Activated naive CD4-positive, alpha-beta T cell treated with anti-CD3 and anti-CD28 coated beads for 36 hours (primary cell): ENCODE data around the gene IFIT3. TPM values are rescaled to one million over a fixed set of nuclear protein-coding genes. Genes with fewer than 3 reads are reported as not detected.

ENCODE experiments used
- CTCF ChIA-PET: fragments of 350-600 bp; sonication (Branson Sonifier 250); formaldehyde crosslinking; loops from one replicate; lab custom pipeline; 2021; ENCODE audit warnings: antibody characterized with exemption; lab: Charles Lee
- DNase-seq: peaks from one replicate; pipeline ENCODE4 v3.0.0-alpha.2; 2020
- H3K27ac Mint-ChIP-seq: one replicate; pipeline ENCODE4 v1.8.0; 2021; ENCODE audit warnings: mild to moderate bottlenecking, mixed read lengths
- H3K27me3 Mint-ChIP-seq: one replicate; pipeline ENCODE4 v1.8.0; 2021; ENCODE audit warnings: low read depth, mixed read lengths
- H3K36me3 Mint-ChIP-seq: one replicate; pipeline ENCODE4 v1.8.0; 2021; ENCODE audit warnings: low read depth, mixed read lengths
- H3K4me1 Mint-ChIP-seq: one replicate; pipeline ENCODE4 v1.8.0; 2021; ENCODE audit warnings: low read depth, mixed read lengths
- H3K4me3 Mint-ChIP-seq: one replicate; pipeline ENCODE4 v1.8.0; 2021; ENCODE audit warnings: mild to moderate bottlenecking, moderate library complexity, mixed read lengths
- H3K9me3 Mint-ChIP-seq: one replicate; pipeline ENCODE4 v1.8.0; 2021; ENCODE audit warnings: mixed read lengths
- intact Hi-C: fragments of 100-400 bp; cut with micrococcal nuclease; formaldehyde crosslinking; loops from one replicate; pipeline ENCODE4 v1.15.1; 2023
- total RNA-seq, 2 experiments: library from RNA; stranded (reverse); gene quantifications; one replicate each; pipeline ENCODE4 v1.2.3, GENCODE V29; 2021

Gene IFIT3
- total RNA-seq, 2 experiments from 2014 or later, result 13.9 to 14.4 TPM

DNA sequence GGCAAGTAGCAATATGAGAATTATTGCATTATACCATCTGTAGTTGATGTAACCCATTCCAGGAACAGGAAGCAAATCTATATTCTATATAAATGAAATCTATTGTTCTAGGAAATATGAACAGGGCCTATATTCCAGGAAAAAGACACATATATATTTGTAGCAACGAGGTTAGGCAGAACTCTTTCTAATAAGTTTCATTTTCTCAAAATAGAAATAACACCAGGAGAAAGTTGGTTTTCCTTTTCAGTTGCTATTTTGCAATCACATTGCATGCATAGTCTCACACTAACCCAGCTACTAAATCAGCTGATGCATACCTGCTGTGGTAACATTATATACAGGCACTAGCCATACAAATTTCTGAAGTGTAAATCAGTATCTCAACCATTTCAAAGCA lies 32.2 kb upstream of the IFIT3 start:
- peaks cover 2% of the 10 kb centered on the region for H3K9me3 Mint-ChIP-seq
- no peak for DNase-seq
- H3K4me1 Mint-ChIP-seq, result peaks cover 13% of the 10 kb centered on the region
- intact Hi-C loops, result loop anchor here (1.0 to 10.0 kb wide), 2 partner anchors 37 to 269 kb away; no protein-coding TSS in a partner anchor
- no peaks in the 10 kb centered on the region for H3K27me3 Mint-ChIP-seq
- no peak overlapping the region for H3K4me3 Mint-ChIP-seq
- CTCF ChIA-PET, result interaction anchor here (0.9 kb wide), 2 partner anchors 68 to 69 kb away, joined by 3 read pairs; no protein-coding TSS in a partner anchor
- no peak overlapping the region for H3K27ac Mint-ChIP-seq
- peaks cover 1% of the 10 kb centered on the region for H3K36me3 Mint-ChIP-seq

DNA sequence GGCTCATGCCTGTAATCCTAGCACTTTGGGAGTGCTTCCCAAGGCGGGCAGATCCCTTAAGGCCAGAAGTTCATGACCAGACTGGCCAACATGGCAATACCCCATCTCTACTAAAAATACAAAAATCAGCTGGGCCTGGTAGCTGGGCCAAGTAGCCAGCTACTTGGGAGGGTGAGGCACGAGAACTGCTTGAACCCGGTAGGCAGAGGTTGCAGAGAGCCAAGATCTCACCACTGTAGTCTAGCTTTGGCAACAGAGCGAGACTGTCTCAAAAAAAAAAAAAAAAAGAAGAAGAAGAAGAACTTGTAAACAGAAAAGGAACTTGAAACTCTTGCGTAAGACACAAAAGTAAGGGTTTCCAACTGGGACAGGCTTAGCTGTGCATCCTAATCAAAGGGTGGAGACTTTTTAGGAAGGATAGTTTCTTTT lies 31.6 kb upstream of the IFIT3 start:
- Mint-ChIP-seq H3K9me3 (peaks cover 2% of the 10 kb centered on the region), H3K27ac (no peak overlapping the region), H3K27me3 (no peaks in the 10 kb centered on the region), H3K4me1 (peaks cover 17% of the 10 kb centered on the region), H3K36me3 (peaks cover 1% of the 10 kb centered on the region), H3K4me3 (no peak overlapping the region)
- intact Hi-C loops, result loop anchor here (10.0 kb wide), 1 partner anchor 269 kb away; no protein-coding TSS in a partner anchor
- no peak for DNase-seq
- CTCF ChIA-PET, result interaction anchor here (0.9 kb wide), 1 partner anchor 68 kb away, joined by 3 read pairs; no protein-coding TSS in a partner anchor

DNA sequence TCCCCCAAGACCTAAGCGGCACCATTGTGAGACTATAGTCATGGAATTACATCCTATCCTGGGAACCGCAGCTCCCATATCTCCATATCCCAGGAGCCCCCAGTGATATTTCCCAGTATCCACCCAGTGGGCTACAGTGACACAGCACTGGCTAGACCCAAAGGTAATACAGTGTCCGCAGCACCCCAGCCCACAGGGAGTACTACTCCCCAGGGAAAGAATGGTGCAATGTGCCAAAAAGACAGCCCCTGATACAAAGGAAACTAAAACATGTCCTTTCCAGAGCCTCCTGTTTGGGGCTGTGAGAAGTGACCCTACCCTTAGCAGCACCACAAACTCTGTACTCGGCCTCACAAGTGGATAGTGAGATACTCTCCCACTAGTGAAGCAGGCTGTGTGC lies 30.4 kb upstream of the IFIT3 start:
- Mint-ChIP-seq H3K4me1 (peaks cover 24% of the 10 kb centered on the region), H3K36me3 (peaks cover 1% of the 10 kb centered on the region), H3K9me3 (peaks cover 2% of the 10 kb centered on the region), H3K27me3 (no peaks in the 10 kb centered on the region), H3K4me3 (no peak overlapping the region), H3K27ac (no peak overlapping the region)
- CTCF ChIA-PET, result interaction anchor here (0.5 kb wide), 1 partner anchor 247 kb away, joined by 6 read pairs; no protein-coding TSS in a partner anchor
- intact Hi-C loops, result loop anchor here (10.0 kb wide), 1 partner anchor 267 kb away; no protein-coding TSS in a partner anchor
- DNase-seq, result no peak

DNA sequence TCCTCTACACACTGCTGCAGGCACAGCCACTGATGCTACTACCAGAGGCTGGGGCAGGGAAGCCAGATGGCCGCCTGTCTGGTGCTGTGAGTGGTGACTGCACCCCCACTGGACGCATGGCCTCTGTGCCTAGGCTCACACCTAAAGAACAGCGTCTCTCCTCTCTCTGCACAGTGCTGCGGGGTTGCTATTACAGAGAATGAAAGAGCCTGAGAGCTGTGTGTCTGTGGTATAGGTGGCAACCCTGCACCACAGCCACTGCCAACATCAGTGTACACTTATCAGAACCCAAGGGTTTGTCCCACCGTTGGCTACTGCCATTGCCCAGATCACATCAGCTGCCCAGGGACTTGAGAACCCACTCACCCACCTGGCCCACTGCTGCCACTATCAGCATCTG lies 30.0 kb upstream of the IFIT3 start:
- Mint-ChIP-seq H3K9me3 (peaks cover 2% of the 10 kb centered on the region), H3K36me3 (peaks cover 1% of the 10 kb centered on the region), H3K4me1 (peaks cover 29% of the 10 kb centered on the region), H3K4me3 (no peak overlapping the region), H3K27me3 (no peaks in the 10 kb centered on the region), H3K27ac (no peak overlapping the region)
- no peak for DNase-seq
- intact Hi-C loops, result loop anchor here (10.0 kb wide), 1 partner anchor 267 kb away; no protein-coding TSS in a partner anchor
- CTCF ChIA-PET, result no interaction called here

DNA sequence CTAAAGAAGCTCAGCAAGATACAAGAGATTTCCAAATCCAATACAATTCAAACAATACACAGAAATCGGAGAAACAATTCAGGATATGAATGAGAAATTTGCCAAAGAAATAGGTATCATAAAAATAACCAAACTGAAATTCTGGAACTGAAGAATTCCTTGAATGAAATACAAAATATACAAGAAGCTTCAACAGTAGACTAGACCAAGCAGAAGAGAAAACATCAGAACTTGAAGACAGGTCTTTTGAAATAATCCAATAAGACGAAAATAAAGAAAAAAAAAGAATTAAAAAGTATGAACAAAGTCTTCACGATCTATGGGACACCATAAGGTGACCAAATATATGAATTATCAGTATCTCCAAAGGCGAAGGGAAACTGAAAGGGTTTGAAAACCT lies 28.8 kb upstream of the IFIT3 start:
- intact Hi-C loops, result loop anchor here (10.0 kb wide), 1 partner anchor 266 kb away; no protein-coding TSS in a partner anchor
- Mint-ChIP-seq H3K36me3 (peaks cover 3% of the 10 kb centered on the region), H3K4me3 (no peak overlapping the region), H3K9me3 (peaks cover 2% of the 10 kb centered on the region), H3K27me3 (no peaks in the 10 kb centered on the region), H3K27ac (no peak overlapping the region), H3K4me1 (peaks cover 38% of the 10 kb centered on the region)
- CTCF ChIA-PET, result no interaction called here
- no peak for DNase-seq

DNA sequence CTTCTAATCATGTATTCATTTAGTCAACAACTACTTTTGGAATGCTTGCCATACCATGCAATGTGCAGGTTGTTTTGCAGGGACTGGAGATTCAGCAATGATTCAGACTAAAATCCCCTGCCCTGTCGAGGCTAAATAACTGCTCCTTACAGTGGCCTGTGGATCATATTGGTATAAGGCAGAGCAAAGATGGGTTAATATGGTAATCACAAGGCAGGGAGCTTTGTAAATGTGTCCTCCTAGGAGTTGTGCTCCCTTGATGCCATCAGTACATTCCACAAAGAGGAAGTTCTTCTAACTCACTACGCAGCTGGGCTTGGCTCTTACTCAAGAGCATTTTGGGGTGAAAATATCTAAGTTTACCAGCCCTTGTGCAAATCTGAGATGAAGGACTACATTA lies 26.6 kb upstream of the IFIT3 start:
- H3K27ac Mint-ChIP-seq, result peak overlapping the region; percentile 65
- peak overlapping the region; percentile 79 for H3K4me3 Mint-ChIP-seq
- peaks cover 17% of the 10 kb centered on the region for H3K36me3 Mint-ChIP-seq
- intact Hi-C loops, result loop anchor here (1.0 kb wide), 2 partner anchors 26 to 400 kb away; partner anchors contain the start of genes IFIT3 and KIF20B
- H3K4me1 Mint-ChIP-seq, result peaks cover 32% of the 10 kb centered on the region
- H3K27me3 Mint-ChIP-seq, result no peaks in the 10 kb centered on the region
- CTCF ChIA-PET, result interaction anchor here (1.8 to 4.3 kb wide), 2 partner anchors 50 to 68 kb away, joined by 4 to 26 read pairs; partner anchors contain the start of gene LIPA
- peak; percentile 27 for DNase-seq
- H3K9me3 Mint-ChIP-seq, result peaks cover 2% of the 10 kb centered on the region

DNA sequence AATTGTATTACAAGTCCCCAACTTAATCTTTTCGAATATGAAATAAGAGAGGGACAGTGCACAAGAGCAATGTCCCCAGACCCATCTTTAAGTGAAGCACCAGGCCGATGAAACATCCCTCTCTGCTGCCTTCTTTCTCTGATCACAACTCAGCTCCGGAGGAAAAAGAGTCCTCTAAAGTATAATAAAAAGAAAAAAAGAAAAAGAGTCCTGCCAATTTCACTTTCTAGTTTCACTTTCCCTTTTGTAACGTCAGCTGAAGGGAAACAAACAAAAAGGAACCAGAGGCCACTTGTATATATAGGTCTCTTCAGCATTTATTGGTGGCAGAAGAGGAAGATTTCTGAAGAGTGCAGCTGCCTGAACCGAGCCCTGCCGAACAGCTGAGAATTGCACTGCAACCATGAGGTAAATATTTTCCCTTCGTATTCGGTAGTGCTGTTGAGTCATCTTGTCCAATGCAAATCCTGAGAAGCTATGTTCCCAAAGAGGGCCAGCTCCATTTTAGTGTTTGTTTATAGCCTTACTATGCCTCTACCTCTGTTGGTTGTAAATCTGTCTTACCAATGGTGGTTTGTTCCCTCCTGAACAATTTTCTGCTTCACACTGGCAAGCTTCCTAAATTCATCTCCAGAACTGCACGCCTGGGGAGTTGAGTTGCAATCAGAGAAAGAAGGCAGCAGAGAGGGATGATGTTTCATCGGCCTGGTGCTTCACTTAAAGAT lies 25.9 kb upstream of the IFIT3 start, which contains the start of gene IFIT2:
Gene IFIT2 (plus strand): TSS at position 326 of the 725 bp plus-strand sequence. CDS start 78 bp downstream, at position 404.
- Mint-ChIP-seq H3K4me3 (peak within 1 kb of the TSS; percentile 79), H3K36me3 (peaks cover 24% of the 10 kb centered on the region), H3K27ac (peak within 1 kb of the TSS; percentile 65), H3K27me3 (no peaks in the 10 kb centered on the region), H3K4me1 (peaks cover 32% of the 10 kb centered on the region), H3K9me3 (peaks cover 4% of the 10 kb centered on the region)
- DNase-seq, result peak; percentile 22
- intact Hi-C loops, result loop anchor here (1.0 to 2.0 kb wide), 3 partner anchors 25 to 399 kb away; partner anchors contain the start of genes IFIT3, IFIT5 and KIF20B
- CTCF ChIA-PET, result interaction anchor here (0.8 to 4.3 kb wide), 4 partner anchors 22 to 67 kb away, joined by 3 to 26 read pairs (median 4); partner anchors contain the start of gene LIPA

DNA sequence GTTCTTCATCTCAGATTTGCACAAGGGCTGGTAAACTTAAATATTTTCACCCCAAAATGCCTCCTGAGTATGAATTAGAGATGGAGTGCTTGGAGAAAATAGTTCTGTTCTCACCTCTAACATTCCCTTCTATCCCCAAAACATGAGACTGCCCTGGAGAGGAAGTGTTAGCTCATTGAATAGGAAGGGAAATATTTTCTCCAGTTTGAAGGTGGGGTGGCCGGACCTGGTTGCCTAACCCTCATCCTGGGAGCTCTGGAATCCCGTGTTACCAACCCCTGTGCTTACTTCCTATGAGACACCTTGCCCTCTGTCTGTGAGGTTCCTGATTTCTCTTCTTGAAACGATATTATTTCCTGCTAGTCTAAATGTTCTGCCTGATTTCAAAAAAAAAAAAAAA lies 25.2 kb upstream of the IFIT3 start:
- intact Hi-C loops, result loop anchor here (2.0 kb wide), 1 partner anchor 112 kb away; the partner anchor contains the start of gene IFIT5
- no peak for DNase-seq
- H3K9me3 Mint-ChIP-seq, result peaks cover 6% of the 10 kb centered on the region
- H3K27me3 Mint-ChIP-seq, result no peaks in the 10 kb centered on the region
- no peak overlapping the region for H3K27ac Mint-ChIP-seq
- H3K4me1 Mint-ChIP-seq, result peaks cover 32% of the 10 kb centered on the region
- peak overlapping the region; percentile 79 for H3K4me3 Mint-ChIP-seq
- peaks cover 29% of the 10 kb centered on the region for H3K36me3 Mint-ChIP-seq
- CTCF ChIA-PET, result interaction anchor here (0.7 to 4.3 kb wide), 4 partner anchors 21 to 317 kb away, joined by 3 to 26 read pairs (median 4); partner anchors contain the start of gene LIPA

DNA sequence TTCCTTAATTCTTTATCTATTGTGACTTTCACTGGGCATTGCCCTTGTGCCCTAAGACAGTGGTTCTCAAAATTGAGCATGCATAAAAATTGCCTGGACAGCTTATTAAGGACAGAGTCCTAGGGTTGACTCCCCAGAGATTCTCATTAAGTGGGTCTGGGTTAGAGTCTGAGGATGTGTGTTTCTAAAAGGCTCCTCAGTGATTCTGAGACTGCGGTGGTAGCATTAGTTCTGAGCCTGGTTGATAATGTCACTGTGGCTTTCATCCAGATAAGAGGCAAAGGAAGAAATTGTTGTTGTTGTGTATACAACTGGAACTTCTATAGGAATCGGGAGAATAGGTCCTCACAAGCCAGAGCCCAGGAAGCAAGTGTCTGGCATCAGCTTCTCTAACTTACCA lies 24.6 kb upstream of the IFIT3 start:
- no peak overlapping the region for H3K27ac Mint-ChIP-seq
- H3K36me3 Mint-ChIP-seq, result peaks cover 32% of the 10 kb centered on the region
- no peaks in the 10 kb centered on the region for H3K27me3 Mint-ChIP-seq
- CTCF ChIA-PET, result interaction anchor here (1.1 to 4.3 kb wide), 2 partner anchors 17 to 66 kb away, joined by 3 to 26 read pairs; no protein-coding TSS in a partner anchor
- H3K4me1 Mint-ChIP-seq, result peaks cover 32% of the 10 kb centered on the region
- peaks cover 11% of the 10 kb centered on the region for H3K9me3 Mint-ChIP-seq
- DNase-seq, result no peak
- intact Hi-C loops, result loop anchor here (2.0 kb wide), 1 partner anchor 112 kb away; the partner anchor contains the start of gene IFIT5
- peak overlapping the region; percentile 79 for H3K4me3 Mint-ChIP-seq

DNA sequence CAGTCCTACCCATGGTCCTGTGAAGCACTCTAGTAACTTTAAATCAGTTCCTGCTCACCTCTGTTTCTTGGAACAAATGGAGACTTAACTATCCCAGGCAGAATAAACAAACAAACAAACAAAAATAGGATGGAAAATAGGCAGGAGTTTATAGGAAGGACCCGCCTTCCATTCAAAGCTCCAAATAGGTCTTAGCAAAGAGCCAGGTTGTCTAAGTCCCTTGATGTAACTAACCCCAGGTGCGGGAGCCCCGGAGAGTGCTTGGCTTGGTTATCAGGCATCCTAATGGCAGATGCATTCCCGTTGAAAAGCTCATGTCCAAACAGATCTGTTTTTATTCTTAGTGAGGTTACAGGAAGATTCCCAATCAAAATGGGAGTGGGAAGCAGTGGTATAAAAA lies 23.8 kb upstream of the IFIT3 start:
- no peak overlapping the region for H3K27ac Mint-ChIP-seq
- H3K4me3 Mint-ChIP-seq, result peak overlapping the region; percentile 14
- peaks cover 31% of the 10 kb centered on the region for H3K36me3 Mint-ChIP-seq
- H3K27me3 Mint-ChIP-seq, result no peaks in the 10 kb centered on the region
- CTCF ChIA-PET, result interaction anchor here (0.6 to 4.3 kb wide), 3 partner anchors 16 to 65 kb away, joined by 3 to 26 read pairs (median 3); no protein-coding TSS in a partner anchor
- no peak for DNase-seq
- intact Hi-C loops, result no loop called here
- peaks cover 10% of the 10 kb centered on the region for H3K9me3 Mint-ChIP-seq
- peaks cover 32% of the 10 kb centered on the region for H3K4me1 Mint-ChIP-seq

DNA sequence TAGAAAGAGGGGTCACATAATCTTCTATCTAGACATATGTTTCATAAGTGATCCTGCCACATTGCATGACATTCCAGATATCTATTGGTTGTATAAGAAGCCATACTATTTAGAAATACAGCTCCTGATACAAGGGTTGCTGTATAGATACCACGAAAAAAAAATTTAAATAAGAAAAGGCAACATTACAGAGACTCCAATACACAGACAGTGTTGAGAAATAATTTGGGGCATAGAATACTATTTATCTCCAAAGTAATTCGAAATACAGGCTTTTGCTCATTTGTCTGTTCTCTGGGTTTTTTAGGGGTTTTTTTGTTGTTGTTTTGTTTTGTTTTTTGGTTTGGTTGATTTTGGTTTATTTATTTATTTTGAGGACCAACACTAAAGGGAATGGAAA lies 23.4 kb upstream of the IFIT3 start:
- H3K36me3 Mint-ChIP-seq, result peaks cover 34% of the 10 kb centered on the region
- H3K27me3 Mint-ChIP-seq, result no peaks in the 10 kb centered on the region
- no peak overlapping the region for H3K27ac Mint-ChIP-seq
- no peak for DNase-seq
- H3K4me1 Mint-ChIP-seq, result peaks cover 32% of the 10 kb centered on the region
- no peak overlapping the region for H3K4me3 Mint-ChIP-seq
- CTCF ChIA-PET, result interaction anchor here (4.3 kb wide), 1 partner anchor 65 kb away, joined by 26 read pairs; no protein-coding TSS in a partner anchor
- H3K9me3 Mint-ChIP-seq, result peaks cover 14% of the 10 kb centered on the region
- intact Hi-C loops, result no loop called here

DNA sequence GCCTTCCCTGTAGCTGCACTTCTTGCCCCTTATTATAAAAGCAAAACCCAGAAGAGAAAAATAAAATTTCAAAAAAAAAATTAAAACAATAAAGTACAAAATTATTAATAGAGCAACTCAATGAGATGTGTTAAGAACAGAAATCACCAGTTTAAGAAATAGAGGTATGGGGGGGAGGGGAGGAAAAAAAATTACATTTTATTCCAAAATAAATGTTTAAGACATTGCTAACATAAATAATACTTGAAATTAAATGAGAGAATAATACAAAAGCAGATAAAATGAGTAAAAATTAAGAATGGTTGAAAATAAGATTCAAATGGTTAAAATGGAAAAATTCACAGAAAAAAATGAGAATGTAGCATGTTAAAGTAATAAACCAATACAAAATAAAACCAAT lies 22.9 kb upstream of the IFIT3 start:
- intact Hi-C loops, result no loop called here

More for the DNA sequence above, 22.9 kb upstream of the IFIT3 start:
- no peak overlapping the region for H3K4me3 Mint-ChIP-seq
- H3K9me3 Mint-ChIP-seq, result peaks cover 15% of the 10 kb centered on the region
- H3K27ac Mint-ChIP-seq, result no peak overlapping the region
- H3K4me1 Mint-ChIP-seq, result peaks cover 32% of the 10 kb centered on the region
- no peak for DNase-seq
- peaks cover 35% of the 10 kb centered on the region for H3K36me3 Mint-ChIP-seq
- CTCF ChIA-PET, result interaction anchor here (4.3 kb wide), 1 partner anchor 64 kb away, joined by 26 read pairs; no protein-coding TSS in a partner anchor
- no peaks in the 10 kb centered on the region for H3K27me3 Mint-ChIP-seq
